ENCODE results near the gene CDH4.

GRCh38 chr20:61252601-61253263 is 671 bp downstream of the CDH4 start:
- TF ChIP-seq POLR2AphosphoS5 (IDR thresholded peaks at IDR 0.05) = no peak
- TF ChIP-seq, protein P1, sequence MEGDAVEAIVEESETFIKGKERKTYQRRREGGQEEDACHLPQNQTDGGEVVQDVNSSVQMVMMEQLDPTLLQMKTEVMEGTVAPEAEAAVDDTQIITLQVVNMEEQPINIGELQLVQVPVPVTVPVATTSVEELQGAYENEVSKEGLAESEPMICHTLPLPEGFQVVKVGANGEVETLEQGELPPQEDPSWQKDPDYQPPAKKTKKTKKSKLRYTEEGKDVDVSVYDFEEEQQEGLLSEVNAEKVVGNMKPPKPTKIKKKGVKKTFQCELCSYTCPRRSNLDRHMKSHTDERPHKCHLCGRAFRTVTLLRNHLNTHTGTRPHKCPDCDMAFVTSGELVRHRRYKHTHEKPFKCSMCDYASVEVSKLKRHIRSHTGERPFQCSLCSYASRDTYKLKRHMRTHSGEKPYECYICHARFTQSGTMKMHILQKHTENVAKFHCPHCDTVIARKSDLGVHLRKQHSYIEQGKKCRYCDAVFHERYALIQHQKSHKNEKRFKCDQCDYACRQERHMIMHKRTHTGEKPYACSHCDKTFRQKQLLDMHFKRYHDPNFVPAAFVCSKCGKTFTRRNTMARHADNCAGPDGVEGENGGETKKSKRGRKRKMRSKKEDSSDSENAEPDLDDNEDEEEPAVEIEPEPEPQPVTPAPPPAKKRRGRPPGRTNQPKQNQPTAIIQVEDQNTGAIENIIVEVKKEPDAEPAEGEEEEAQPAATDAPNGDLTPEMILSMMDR (IDR thresholded peaks at IDR 0.05) = no peak
- no peak for TF ChIP-seq POLR2A (IDR thresholded peaks at IDR 0.05)

Measured in sigmoid colon (tissue), 4 donors.